HG03354 (cell line): Measurements from ENCODE around the gene MLLT3.
A peak's percentile ranks its signal among the peaks of the same experiment; 100 is the strongest.

Experiments
- ATAC-seq: cut with Tn5 transposase; IDR thresholded peaks from one replicate; pipeline ENCODE4 v1.9.1; 2021; ENCODE audit warnings: mild to moderate bottlenecking; ENCODE audit not compliant: unreplicated experiment, poor library complexity, severe bottlenecking

Gene MLLT3

DNA sequence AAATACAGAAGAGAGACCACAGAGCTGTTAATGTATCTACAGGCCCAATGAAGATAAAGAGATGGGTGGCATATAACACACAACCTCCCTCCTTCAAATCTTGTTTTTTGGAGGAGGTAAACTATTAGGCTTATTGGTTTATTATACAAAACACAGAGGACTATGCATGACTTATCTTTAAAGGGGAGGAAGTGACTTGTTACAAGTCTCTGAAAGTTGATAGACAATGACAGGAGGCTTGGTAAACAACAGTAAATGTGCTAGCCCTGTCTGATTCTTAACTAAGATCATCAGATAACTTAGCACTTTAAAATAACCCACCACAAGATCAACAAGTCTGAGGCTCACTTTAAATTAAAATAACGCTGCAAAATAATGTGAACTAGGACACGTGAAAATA lies 219.0 kb downstream of the MLLT3 start:
- ATAC-seq, result no peak

DNA sequence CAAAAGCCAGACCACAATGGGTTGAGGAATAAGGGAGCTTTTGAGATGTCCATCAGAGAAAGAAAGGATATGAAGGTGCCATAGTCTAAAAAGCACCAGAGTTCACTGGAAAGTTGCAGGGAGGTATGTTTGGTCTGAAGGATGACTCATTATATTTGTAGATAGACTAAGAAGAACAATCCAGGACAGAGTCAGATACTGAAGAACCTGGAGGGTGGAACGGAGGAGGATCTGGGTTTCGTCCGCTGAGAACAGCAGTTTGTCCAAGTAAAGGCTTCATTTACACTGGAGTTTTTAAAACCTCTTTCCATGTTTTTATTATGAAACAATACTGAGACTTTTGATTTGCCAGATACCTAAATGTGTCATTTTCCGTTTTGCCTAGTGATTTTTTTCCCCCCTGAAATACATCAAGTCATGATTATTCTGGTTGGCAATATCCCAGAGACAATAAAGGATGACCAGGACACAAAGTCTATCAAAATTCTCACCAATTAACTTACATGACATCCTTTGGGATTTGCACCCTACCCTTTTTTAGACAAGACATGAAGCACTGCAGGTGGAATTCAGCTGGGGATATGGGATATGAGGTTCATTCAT lies 219.9 kb downstream of the MLLT3 start:
- no peak for ATAC-seq

DNA sequence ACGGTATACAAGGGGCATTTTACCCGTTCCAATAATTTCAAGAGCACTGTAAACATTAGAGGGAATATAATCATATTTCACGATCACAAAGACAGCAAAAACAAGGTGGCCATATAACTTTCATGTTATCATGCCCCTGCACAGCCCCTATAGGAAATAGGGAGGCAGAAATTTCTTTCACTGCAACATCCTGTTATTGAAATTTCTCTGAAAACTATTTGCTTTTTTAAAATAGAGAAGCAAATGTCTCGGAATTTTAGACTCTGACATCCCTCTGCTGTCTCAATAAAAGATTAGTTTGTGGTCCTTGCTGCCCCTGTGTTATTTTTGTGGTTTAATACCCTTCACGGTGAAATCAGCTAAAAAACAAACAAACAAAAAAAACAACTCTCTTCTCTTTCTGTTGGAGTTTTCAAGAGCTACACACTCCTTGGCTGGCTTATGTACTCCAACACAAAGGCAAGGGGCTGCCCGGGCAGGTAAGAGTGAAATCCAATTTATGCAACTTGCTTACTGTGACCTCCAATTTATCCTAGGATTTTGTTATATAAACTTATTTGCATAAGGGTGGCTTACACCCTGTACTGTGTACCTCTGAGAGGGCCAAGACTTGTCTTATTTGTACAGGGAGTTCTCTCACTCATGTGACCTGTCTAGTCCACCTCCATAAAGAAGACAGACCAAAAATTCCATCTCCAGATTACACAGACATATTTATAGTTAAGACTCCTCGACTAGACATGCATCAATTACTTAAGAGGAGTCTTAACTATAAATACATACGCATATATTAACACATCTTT lies 223.6 kb downstream of the MLLT3 start:
- no peak for ATAC-seq

DNA sequence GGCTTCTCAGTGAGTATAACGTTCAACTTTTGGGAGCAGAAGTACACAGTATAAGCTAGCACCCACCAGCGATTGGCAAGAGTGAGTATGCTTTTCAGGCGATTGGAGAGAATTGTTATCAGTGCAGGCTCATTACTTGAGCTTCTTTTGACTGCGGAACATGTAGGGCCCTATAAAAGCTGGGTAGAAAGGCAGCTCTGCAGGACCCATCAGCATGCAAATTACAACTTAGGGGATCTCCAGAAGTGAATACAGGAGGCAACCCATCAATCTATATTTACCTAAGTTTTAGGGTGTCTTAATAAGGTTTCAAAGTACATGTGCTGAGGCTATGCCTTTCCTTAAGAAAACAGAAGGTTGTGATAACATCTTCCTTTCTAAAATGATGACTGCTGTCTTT lies 225.0 kb downstream of the MLLT3 start:
- no peak for ATAC-seq

DNA sequence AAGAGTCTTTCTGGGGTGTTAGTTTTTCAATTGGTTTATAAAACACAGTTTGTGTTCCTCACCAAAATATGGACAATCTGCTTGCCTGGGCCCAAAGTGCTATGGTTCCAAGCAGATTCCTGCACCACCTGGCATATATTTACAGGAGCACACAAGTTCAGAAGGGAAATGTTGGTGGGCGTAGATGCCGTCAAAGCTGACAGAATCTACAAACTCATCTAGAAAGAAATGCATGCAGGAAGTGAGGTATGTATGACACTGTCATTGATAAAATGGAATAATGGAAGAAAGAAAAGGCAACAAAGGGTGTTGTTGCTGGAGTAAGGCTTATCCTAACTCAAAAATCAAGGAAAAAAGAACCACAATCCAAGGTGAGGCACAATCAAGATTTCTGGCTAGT lies 225.8 kb downstream of the MLLT3 start:
- no peak for ATAC-seq

DNA sequence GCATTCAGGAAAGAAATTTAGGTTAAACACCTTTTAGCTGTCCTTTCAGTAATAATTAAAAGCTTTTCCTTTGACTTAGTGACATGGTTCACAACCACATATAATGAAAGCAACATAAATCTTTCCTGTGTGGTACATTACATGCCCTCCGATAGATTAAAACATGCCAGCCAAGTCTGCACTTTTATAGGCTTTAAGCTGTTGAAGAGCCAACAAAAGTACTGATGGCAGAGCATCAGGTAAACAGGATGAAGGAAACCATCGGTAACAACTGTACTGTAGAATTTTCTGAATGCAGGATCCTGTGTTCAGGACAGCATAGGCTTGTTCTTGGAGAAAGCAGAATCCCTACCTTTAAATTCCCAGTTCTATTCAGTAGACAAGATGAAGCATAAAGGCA lies 226.6 kb downstream of the MLLT3 start:
- no peak for ATAC-seq

DNA sequence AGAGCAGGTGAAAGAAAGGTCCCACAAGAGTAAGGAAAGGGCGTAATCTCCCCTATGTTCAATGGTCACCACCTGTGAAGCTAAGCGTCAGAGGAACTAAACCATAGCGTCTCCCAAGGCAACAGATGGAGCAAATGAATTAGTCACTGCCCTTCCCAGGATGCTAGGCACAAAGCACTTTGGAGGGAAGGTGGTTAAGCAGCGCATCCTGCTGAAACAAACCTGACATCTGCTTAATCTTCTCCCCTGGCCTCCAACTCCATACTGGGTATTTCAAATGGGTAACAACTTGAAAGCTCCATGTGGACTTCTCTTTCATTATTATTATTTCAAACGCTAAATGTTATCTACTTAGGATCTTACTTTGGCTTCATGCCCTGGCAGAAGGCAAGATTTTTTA lies 227.3 kb downstream of the MLLT3 start:
- no peak for ATAC-seq

DNA sequence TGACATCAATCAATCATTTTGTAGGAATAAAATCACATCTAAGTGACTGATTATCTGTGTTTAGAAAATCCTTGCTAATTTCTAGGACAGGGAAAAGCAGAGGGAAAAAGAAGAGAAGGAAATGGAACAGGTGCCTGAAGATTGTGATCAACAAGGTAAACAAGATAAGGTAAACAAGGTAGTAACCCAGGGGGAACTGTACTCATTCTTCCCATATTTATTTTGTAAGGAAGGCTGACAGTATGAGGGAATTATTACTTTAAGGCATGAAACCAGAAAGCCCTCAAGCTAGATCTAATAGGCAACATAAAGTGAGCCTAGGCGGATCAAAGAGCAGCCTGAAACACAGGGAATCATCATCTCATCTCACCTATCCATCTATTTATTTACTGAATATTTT lies 231.1 kb downstream of the MLLT3 start:
- ATAC-seq, result no peak

DNA sequence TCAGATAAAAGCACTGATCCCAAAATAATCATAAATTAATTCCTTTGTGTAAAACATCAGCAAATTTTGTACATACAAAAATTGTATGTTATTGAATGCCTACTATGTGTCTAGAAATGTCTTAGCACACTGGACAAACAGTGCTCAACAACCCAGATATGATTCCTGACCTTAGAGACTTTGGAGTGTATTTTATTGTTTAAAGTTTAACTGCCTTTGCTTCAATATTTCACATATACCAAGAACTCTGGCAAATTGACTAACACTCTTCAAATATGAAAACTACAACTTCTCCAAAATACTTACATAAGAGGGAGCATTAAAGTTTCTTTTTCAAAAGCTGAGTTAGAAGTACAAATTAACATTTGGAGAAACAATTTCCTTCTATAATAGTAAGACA lies 231.9 kb downstream of the MLLT3 start:
- ATAC-seq, result no peak

DNA sequence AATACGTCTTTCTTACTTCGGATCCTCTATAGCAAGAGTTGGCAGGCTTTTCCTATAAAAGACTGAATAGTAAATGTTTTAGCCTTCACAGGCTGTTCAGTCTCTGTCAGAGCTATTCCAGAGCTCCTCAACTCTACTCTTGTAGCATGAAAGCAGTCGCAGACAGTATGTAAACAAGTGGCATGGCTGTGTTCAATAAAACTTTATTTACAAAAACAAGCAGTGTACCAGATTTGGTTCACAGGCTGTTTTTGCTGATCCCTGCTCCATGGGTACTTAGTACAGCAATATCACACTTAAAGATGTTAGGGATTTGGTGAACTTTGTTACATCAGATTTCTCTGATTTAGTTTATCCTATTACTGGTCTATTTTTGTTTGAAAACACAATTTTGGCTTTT lies 235.2 kb downstream of the MLLT3 start:
- no peak for ATAC-seq

DNA sequence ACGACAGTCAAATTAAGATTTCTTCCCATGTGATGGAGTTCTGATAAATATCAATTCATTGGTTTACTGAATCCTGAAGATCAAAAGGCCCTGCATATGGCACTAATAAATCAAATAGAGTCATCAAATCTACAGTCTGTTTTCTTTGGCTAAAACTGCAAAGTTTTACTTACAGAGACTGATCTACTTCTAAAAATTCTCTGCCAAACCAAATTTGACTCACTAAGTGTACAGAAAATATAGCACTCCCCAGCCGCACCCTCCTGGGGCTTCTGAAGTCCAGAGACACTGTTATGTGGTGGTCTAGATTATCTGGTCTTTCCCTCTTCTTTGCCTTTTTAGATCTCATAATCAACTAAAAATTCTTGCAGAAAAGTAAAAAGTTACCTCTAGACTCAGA lies 237.7 kb downstream of the MLLT3 start:
- no peak for ATAC-seq

DNA sequence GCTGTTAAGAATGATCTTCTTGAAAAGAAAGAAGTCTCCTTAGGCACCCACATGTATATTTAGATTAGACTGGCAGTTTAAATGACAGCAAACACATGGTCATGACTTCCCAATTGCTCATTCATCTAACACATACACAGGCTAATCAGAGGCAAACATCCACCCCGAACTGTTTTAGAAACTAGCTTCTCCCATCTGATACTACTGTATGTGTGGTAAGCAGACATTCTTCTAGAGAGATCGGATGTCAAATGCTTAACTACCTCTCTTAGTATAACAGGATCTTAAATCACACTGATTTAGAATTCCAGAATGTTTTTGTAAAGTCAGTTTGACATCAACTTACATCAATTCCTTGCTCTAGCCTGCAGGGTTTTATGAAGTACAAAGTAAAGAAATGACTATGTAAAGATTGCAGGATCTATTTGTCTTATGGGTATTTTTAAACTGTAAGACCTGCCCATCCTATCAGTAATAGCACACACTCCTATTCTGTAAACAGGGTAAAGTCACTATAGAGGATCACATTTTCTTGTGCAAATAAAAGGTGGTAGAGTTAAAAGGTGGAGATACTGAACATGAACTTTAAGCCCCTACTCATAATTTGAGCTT lies 239.7 kb downstream of the MLLT3 start:
- peak; percentile 67 for ATAC-seq

DNA sequence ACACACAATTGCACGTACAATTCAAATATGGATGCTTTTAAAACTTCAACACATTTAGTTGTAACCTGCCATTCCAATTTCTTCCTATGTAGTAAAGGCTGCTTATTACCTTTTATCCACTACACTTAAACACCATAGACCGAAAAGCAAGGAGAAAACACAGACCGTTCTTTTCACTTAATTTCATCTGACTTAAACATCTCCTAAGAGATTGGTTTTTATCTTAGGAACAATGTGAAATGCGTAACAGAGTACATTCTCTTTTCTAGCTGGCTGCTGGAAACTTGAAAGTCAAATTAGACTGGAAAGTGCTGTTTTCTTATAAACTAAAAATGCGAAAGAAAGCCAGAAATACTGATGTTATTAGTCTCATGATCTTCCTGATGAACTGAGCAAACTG lies 241.8 kb downstream of the MLLT3 start:
- ATAC-seq, result no peak

DNA sequence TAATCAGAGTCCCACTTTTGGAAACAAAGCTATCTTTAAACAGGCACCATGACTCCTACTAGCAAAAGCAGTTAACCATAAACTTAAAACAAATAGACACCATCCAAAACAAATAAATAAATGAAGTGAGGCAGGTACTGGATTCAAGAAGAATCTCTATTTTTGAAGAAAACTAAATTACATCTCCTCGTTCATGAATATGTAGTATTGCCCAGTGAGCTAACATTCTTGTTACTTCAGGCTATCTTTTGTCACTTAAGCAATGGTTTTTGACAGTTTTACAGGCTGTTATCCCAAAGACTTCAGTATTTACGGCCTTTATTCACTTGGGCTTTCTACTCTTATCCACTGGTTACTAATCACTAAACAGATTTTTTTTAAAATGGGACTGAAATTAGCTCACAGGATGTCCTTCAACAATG lies 242.5 kb downstream of the MLLT3 start:
- ATAC-seq, result no peak

DNA sequence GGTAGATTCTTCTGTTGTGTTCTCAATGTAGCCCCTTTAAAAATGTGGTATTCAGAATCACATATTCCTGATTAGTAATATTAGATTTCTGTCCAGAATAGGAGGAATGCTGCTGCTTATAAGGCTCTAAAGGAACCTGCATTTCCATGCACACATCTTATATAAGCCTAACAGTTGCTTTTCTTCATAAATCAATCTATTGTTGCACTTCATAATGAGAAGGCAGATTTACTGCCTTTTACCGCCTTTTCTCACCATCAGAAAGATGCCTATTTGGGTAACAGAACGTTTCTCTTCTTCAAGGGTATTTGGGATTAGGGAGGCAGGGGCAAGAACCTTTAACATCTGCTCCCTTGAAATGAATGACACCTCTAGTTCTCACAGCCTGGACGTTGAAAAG lies 243.4 kb downstream of the MLLT3 start:
- ATAC-seq, result no peak

DNA sequence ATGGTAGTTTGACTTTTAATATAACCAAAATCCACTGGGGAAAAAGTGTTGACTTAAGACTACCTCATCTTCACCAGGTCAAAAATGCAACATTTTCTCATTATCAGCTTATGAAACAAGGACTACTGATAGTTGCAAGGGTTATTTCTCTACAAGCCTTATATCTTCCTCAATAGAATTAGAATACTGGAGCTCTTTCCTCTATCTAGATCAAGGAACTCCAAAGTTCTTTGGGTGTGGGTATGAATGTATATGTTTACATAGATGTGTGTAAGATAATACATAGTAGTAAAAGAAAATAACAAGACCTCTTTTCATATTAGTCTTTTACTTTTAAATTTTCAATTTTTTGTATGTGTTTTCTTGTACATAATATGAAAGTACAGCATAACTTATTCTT lies 244.5 kb downstream of the MLLT3 start:
- no peak for ATAC-seq

DNA sequence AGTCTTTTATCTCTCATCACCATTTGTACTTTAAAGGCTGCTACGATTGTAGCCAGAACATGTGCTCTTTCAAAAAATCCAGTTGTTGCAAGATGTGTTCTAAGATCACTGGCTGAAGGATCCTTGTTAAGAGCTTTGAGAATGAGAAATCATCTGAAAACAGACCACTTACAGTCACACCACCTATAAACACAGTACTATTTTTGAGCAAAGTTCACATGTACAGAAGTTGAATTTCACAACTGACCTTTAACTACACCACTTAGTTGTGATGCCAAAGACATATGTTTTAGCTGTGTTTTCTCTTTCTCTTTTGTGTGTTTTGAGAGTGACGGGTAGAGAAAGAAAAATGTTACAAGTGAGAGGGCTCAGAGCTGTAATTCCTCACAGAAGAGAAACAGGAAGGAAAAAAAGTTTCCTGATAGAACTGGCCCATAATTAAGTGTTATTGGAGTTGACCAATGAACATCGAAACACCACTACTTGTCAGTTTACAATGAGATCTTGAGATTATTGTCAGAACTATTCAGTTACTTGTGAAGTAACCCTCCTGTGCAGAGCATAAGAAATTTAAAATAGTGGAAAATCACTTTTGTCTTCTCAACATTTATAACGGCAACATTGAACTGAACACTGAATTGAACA lies 245.4 kb downstream of the MLLT3 start:
- ATAC-seq, result peak; percentile 54

DNA sequence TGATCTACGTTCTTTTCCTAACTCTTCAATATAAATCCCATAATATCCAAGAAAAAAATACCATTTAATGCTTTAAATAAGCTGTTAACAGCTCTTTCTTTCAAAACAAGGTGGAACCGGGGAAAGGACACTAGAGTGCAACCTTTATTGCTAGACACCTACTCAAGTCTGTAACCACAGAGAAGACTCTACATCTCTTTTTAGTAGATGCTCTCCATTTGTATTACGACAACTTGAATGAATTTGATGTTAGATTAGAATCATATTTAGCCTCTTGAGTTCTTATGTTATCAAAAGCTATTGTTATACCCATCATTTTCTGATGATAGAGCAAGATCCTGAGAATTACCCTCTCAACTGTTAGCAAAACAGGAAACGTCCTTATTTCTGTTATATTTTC lies 246.3 kb downstream of the MLLT3 start:
- ATAC-seq, result no peak

DNA sequence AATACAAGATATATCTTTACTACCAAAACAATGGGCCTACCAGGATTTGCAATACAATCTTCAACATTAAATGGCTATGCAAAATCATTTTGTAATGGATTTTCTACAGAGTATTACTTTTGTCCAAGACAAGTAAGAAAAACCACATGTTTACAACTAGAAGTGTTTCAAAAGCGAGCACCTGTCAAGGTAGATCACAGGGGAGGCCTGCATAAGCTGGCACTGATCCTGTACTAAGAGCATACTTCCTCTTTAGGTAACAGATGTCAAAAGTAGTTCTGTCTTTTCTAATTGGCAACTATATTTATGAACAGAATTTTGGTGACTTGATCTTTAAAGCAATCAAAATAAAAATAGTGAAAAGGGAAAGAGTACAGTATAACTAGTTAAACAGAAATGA lies 249.0 kb downstream of the MLLT3 start:
- no peak for ATAC-seq

DNA sequence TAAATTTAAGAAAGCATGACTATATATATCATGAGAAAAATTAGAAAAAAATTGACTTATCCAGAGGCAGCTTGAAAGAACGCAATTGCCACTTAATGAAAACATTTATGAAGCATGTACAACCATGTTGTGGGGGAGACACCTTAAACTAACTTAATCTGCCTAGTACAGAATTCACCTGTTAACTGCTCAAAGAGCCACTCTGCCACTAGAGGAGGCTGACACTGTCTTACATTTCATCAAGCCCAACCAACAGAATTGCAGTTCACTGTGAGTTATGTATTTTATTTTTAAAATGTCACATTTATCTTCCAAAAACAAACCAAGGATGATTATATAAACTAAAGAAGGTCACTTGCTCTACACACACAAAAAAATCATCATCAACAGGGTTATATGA lies 252.9 kb downstream of the MLLT3 start:
- no peak for ATAC-seq

DNA sequence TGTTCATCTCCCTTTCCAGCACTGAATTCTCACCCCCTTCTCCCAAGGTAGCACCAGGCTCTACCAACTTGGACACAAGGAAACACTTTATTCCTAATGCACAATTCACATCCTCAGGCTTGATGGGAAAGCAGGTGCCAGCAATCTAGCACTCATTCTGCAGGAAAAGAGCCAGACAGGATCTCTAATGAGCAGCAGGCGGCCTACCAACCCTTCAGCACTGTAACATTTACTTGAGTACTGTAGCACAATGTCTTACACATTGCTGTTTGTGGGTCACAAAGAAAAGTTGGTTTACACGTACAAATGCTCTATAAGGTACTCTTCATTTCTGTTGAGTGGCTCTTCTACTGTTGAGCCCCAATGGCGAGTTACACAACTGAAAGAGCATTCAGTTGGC lies 254.4 kb downstream of the MLLT3 start:
- no peak for ATAC-seq
